Left lung (tissue), 10 donors: ENCODE data around the gene CFAP107. TPM values are rescaled to one million over a fixed set of nuclear protein-coding genes. Genes with fewer than 3 reads are reported as not detected.

Source experiments
- ATAC-seq: fragments of 200-7000 bp; cut with Tn5 transposase; one replicate; pipeline ENCODE4 v1.9.1; 2020; ENCODE audit warnings: moderate library complexity
- DNase-seq, 4 donors: peaks; one replicate each; pipeline ENCODE4 v3.0.0-alpha.2; 2013 to 2020
- H3K27ac ChIP-seq, 2 donors: fragments of 200-600 bp; sonication (generic) in 1 of 2; one replicate each; pipeline versions ENCODE4 v1.5.0 to v1.8.0; 2020 to 2021
- H3K27me3 ChIP-seq, 2 donors: fragments of 200-600 bp; sonication (generic) in 1 of 2; one replicate each; pipeline versions ENCODE4 v1.5.0 to v1.8.0; 2020 to 2021
- H3K36me3 ChIP-seq, 2 donors: fragments of 200-600 bp; sonication (generic) in 1 of 2; one replicate each; pipeline versions ENCODE4 v1.5.0 to v1.8.0; 2020 to 2021
- H3K4me1 ChIP-seq, 2 donors: fragments of 200-600 bp; one replicate each; pipeline ENCODE4 v1.8.0; 2021
- H3K4me3 ChIP-seq, 2 donors: fragments of 200-600 bp; sonication (generic) in 1 of 2; one replicate each; pipeline versions ENCODE4 v1.5.0 to v1.8.0; 2020 to 2021; ENCODE audit warnings: mild to moderate bottlenecking in 1 of 2
- H3K9me3 ChIP-seq, 2 donors: fragments of 200-600 bp; sonication (generic) in 1 of 2; one replicate each; pipeline versions ENCODE4 v1.5.0 to v1.8.0; 2020 to 2021
- intact Hi-C, 2 donors: fragments of 100-400 bp; cut with DNase I; formaldehyde crosslinking; loops; one replicate each; pipeline versions ENCODE4 v1.11.2 to v1.14.2; 2022
- polyA plus RNA-seq, 6 donors: library from polyadenylated mRNA; unstranded; fragments of 120-200 nt; gene quantifications; one replicate each; pipeline ENCODE4 v1.2.1, GENCODE V29; 2013; ENCODE audit not compliant: insufficient read length in 6 of 6
- total RNA-seq, 2 donors: library from RNA; stranded (reverse); fragmentation: NEBNext Ultra II Directional; extraction: Animal tissue kit (Norgen Biotek cat#: 25700); gene quantifications; one replicate each; pipeline ENCODE4 v1.2.1, GENCODE V29; 2021
- TF ChIP-seq, protein P1 (sequence below), 2 donors: fragments of 200-600 bp; sonication (generic) in 1 of 2; IDR thresholded peaks; one replicate each; pipeline versions ENCODE4 v1.5.0 to v1.8.0; 2021; ENCODE audit warnings: antibody characterized with exemption in 2 of 2
- donor health status: DM: no; HTN: yes; CAD: no.
- donor health status: DM: no; HTN: no; CAD: no.

The CFAP107 gene
- total and polyA plus RNA-seq, 8 donors: 0.18 to 2.8 (median 1.7) TPM; not detected in 1

DNA sequence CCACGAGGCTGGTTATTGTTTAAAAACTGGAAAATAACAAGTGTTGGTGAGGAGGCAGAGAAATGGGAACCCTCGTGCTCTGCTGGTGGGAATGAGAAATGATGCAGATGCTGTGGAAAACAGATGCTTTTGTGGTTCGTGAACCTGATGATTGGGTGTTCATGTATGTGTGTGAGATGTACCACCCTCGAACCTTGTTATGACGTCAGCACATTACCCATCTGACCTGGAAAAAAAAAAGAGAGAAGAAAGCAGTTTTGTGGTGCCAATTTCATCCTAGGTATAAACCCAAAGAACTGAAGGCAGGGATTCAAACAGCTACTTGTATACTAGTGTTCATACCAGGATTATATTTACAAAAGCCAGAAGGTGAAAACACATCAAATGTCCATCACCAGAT lies 6.4 kb upstream of the CFAP107 start:
- no peak overlapping the region for H3K27ac ChIP-seq
- no peak for ATAC-seq

DNA sequence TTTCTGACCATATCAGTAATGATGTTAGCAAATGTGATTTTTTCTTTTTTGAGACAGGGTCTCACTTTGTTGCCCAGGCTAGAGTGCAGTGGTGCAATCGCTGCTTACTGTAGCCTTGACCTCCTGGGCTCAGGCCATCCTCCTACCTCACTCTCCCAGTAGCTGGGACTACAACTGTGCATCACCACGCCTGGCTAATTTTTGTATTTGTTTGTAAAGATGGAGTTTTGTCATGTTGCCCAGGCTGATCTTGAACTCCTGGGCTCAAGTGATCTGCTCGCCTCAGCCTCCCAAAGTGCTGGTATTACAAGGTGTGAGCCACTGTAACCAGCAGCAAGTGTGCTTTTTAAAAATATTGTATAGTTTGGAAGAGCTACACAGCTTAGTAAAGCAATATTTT lies 4.1 kb upstream of the CFAP107 start:
- no peaks in the 10 kb centered on the region for H3K9me3 ChIP-seq
- no peak for ATAC-seq
- H3K36me3 ChIP-seq: no peaks in the 10 kb centered on the region
- H3K27me3 ChIP-seq: peaks cover 0 to 14% of the 10 kb centered on the region in 2 donors
- H3K4me3 ChIP-seq: no peak overlapping the region
- intact Hi-C loops: no loop called here
- TF ChIP-seq, protein P1, sequence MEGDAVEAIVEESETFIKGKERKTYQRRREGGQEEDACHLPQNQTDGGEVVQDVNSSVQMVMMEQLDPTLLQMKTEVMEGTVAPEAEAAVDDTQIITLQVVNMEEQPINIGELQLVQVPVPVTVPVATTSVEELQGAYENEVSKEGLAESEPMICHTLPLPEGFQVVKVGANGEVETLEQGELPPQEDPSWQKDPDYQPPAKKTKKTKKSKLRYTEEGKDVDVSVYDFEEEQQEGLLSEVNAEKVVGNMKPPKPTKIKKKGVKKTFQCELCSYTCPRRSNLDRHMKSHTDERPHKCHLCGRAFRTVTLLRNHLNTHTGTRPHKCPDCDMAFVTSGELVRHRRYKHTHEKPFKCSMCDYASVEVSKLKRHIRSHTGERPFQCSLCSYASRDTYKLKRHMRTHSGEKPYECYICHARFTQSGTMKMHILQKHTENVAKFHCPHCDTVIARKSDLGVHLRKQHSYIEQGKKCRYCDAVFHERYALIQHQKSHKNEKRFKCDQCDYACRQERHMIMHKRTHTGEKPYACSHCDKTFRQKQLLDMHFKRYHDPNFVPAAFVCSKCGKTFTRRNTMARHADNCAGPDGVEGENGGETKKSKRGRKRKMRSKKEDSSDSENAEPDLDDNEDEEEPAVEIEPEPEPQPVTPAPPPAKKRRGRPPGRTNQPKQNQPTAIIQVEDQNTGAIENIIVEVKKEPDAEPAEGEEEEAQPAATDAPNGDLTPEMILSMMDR (IDR thresholded peaks at IDR 0.05): no peak
- H3K27ac ChIP-seq: no peak overlapping the region
- no peaks in the 10 kb centered on the region for H3K4me1 ChIP-seq
- DNase-seq: no peak

More for the DNA sequence above, 6.4 kb upstream of the CFAP107 start:
- intact Hi-C loops: no loop called here
- Histone ChIP-seq H3K36me3 (no peaks in the 10 kb centered on the region), H3K9me3 (no peaks in the 10 kb centered on the region), H3K4me3 (no peak overlapping the region), H3K27me3 (peaks cover 0 to 29% of the 10 kb centered on the region in 2 donors), H3K4me1 (no peaks in the 10 kb centered on the region)
- no peak for DNase-seq
- TF ChIP-seq, protein P1 (IDR thresholded peaks at IDR 0.05): no peak

DNA sequence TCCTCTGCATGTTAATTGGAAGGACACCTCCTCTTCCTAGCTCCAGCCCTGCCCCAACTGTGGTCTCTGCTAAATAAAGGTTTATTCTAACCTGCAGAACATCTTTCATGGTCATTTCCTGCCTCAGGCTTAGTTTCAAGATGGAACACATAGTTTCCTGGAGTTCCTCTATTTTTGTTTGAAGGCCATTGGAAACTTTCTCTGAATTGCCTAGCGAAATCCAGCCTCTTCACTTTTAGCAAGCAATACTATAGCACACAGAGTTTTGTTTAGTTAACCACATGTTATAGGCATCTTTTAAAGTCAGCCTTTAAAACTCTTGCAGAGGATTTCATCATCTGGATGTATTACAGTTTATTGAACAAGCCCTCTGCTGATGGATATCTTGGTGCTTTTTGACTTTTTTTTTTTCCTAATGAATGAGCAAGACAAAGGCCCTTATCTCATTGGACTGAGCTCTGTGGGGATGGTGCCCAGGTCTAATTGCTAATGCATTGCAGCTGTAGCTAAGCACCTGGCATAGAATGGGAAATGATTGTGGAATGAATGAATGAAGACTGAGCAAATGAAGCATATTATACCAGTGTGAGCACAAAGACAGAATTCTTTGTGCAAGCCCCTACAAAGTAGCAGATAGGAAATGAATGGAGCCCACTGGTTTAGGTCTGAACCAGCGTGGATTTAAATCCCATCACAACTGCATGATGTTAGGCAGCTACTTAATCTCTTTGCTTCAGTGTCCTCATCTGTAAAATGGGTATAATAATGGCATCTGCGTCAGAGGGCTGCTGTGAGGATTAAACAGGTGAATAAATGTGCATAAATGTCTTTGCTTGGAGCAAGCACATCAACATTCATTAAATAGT lies 641 bp upstream of the CFAP107 start:
- H3K27ac ChIP-seq: no peak overlapping the region
- no peak overlapping the region for H3K4me3 ChIP-seq
- H3K4me1 ChIP-seq: no peaks in the 10 kb centered on the region
- TF ChIP-seq, protein P1 (IDR thresholded peaks at IDR 0.05): no peak
- no peak for DNase-seq
- peaks cover 0 to 21% of the 10 kb centered on the region in 2 donors for H3K27me3 ChIP-seq
- H3K9me3 ChIP-seq: peaks cover 0 to 24% of the 10 kb centered on the region in 2 donors
- no peaks in the 10 kb centered on the region for H3K36me3 ChIP-seq
- intact Hi-C loops: no loop called here
- no peak for ATAC-seq

DNA sequence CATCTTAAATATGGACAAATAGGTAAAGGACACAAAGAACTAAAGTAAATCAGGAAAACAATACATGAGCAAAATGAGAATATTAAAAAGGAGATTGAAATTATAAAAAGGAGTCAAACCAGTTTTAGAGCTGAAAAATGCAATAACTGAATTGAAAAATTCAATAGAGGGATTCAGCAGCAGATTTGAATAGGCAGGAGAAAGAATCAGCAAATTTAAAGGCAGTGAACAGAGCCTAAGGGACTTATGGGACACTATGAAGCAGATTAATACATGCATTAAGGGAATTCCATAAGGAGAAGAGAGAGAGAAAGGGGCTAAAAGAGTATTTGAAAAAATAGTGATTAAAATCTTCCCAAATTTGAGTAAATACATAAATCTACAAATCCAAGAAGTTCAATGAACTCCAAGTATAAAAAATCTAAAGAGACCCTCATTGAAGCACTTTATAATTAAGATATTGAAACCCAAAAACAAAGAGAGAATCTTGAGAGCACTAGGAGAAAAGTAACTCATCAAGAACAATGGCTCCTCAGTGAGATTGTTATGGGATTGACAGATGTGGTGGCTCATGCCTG lies 2.9 kb downstream of the CFAP107 start:
- Histone ChIP-seq H3K27me3 (peaks cover 0 to 38% of the 10 kb centered on the region in 2 donors), H3K27ac (no peak overlapping the region), H3K4me3 (no peak overlapping the region), H3K9me3 (peaks cover 0 to 27% of the 10 kb centered on the region in 2 donors), H3K36me3 (no peaks in the 10 kb centered on the region), H3K4me1 (no peaks in the 10 kb centered on the region)
- DNase-seq (no peak), ATAC-seq (no peak)
- intact Hi-C loops: no loop called here
- TF ChIP-seq, protein P1 (IDR thresholded peaks at IDR 0.05): no peak

DNA sequence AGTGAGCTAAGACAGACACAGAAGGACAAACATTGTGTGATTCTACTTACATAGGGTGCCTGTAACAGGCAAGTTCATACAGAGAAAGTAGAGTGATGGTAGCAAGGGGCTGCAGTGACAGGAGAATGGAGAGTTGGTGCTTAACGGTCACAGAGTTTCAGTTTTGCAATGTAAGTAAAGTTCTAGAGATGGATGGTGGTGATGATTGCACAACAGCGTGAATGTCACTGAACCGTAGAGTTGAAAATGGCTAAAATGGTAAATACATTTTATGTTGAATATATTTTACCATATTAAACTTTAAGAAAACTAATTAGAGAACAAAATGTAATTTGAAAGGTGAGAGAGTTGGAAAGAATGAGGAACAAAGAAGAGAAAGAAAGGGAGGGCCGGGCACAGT lies 8.7 kb downstream of the CFAP107 start:
- intact Hi-C loops: no loop called here
- TF ChIP-seq, protein P1 (IDR thresholded peaks at IDR 0.05): no peak
- H3K4me1 ChIP-seq: no peaks in the 10 kb centered on the region
- peaks cover 0 to 9% of the 10 kb centered on the region in 2 donors for H3K9me3 ChIP-seq
- H3K27ac ChIP-seq: no peak overlapping the region
- H3K36me3 ChIP-seq: no peaks in the 10 kb centered on the region
- DNase-seq (no peak), ATAC-seq (no peak)
- peaks cover 0 to 59% of the 10 kb centered on the region in 2 donors for H3K27me3 ChIP-seq
- H3K4me3 ChIP-seq: no peak overlapping the region
